Breast epithelium (tissue), 4 donors: Measurements from ENCODE around the gene MYO1E. TPM values are rescaled to one million over a fixed set of nuclear protein-coding genes. Genes with fewer than 3 reads are reported as not detected.

Source experiments
- DNase-seq, 2 donors: peaks; one replicate each; pipeline ENCODE4 v3.0.0-alpha.2; 2019; ENCODE audit warnings: low spot score in 2 of 2
- H3K27ac ChIP-seq, 2 donors: fragments of 200-600 bp; sonication (generic) in 1 of 2; one replicate each; pipeline ENCODE4 v1.5.1; 2016 to 2019; ENCODE audit warnings: mild to moderate bottlenecking in 1 of 2
- H3K27me3 ChIP-seq, 2 donors: fragments of 200-600 bp; sonication (generic) in 1 of 2; one replicate each; pipeline versions ENCODE4 v1.5.1 to v1.6.0; 2017 to 2019; ENCODE audit warnings: control low read depth in 1 of 2, mild to moderate bottlenecking in 1 of 2
- H3K36me3 ChIP-seq: fragments of 200-600 bp; one replicate; pipeline ENCODE4 v1.5.1; 2019
- H3K4me1 ChIP-seq, 2 donors: fragments of 200-600 bp; sonication (generic); one replicate each; pipeline ENCODE4 v1.5.1; 2016 to 2019; ENCODE audit warnings: control low read depth in 1 of 2
- H3K4me3 ChIP-seq, 3 donors: fragments of 200-600 bp; sonication (generic); 1 replicate in 2 of 3; 2 replicates in 1 of 3; pipeline ENCODE4 v1.5.1; 2016 to 2019; ENCODE audit warnings: mild to moderate bottlenecking in 3 of 3, moderate library complexity in 2 of 3
- H3K9me3 ChIP-seq, 2 donors: fragments of 200-600 bp; sonication (generic) in 1 of 2; one replicate each; pipeline ENCODE4 v1.5.1; 2016 to 2019; ENCODE audit warnings: control low read depth in 1 of 2
- POLR2A ChIP-seq: fragments of 450-650 bp; IDR thresholded peaks from one replicate; pipeline ENCODE4 v1.6.1; 2016; ENCODE audit warnings: antibody characterized with exemption, mild to moderate bottlenecking, moderate library complexity
- POLR2AphosphoS5 ChIP-seq, 3 donors: sonication (generic); formaldehyde crosslinking; IDR thresholded peaks; one replicate each; pipeline ENCODE4 v1.6.1; 2017; ENCODE audit warnings: antibody characterized with exemption in 3 of 3
- intact Hi-C: fragments of 100-400 bp; cut with DNase I; formaldehyde crosslinking; loops from one replicate; pipeline ENCODE4 v1.15.1; 2023; ENCODE audit warnings: low total_unique reads
- total RNA-seq, 3 donors: library from RNA; depleted of rRNA; stranded (reverse); fragments of >200 nt; gene quantifications; one replicate each; pipeline ENCODE4 v1.1.0, GENCODE V29; 2016
- TF ChIP-seq, protein P1 (sequence below), 3 donors: fragments of 450-650 bp; IDR thresholded peaks; one replicate each; pipeline ENCODE4 v1.5.1; 2016 to 2017; ENCODE audit warnings: antibody characterized with exemption in 3 of 3, mild to moderate bottlenecking in 3 of 3, moderate library complexity in 3 of 3

The MYO1E gene
- total RNA-seq, 3 donors from 2014 or later = 51.5 to 76.1 (median 68.6) TPM

DNA sequence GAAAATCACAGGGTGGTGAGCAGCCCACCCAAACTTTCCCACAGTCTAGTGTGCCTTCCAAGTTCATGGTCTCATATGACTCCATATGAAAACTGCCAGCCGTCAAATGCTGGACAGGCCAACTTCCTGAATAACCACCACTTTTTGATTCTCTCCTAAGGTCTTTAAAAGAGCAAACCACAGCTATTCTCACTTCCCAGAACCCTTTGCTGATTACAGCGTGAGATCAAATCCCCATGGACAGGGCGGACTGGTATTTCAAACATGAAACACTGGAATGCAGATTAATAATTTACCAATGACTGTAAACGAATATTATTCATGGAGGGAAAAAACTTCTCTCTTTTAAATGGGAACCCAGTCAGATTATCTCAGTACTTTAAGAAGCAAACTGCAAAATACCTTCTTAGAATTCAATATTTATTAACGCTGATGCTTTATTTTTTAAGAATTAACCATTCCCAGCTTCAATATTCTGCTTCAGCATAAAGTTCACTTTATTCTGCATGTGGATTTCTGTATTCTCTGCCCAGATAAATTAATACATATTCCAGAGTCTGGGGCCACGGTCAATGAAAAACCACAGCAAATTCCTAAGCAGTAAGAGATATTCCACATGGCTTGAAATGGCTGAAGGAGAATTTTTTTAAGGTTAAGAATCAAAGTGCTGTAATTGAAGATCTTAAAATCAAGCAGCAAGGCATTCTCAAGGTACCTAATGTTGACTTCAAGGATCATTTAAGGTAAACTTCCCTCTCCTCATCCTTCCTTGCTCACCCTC, 42.9 kb downstream of the MYO1E start:
- no peak overlapping the region for H3K4me3 ChIP-seq
- peak overlapping the region in 1 of 2 donors; percentile 20 for H3K27ac ChIP-seq
- no peaks in the 10 kb centered on the region for H3K4me1 ChIP-seq
- intact Hi-C loops = no loop called here
- DNase-seq = no peak
- no peaks in the 10 kb centered on the region for H3K9me3 ChIP-seq
- no peaks in the 10 kb centered on the region for H3K27me3 ChIP-seq
- TF ChIP-seq POLR2A (no peak), POLR2AphosphoS5 (IDR thresholded peaks at IDR 0.05) (no peak)
- TF ChIP-seq, protein P1, sequence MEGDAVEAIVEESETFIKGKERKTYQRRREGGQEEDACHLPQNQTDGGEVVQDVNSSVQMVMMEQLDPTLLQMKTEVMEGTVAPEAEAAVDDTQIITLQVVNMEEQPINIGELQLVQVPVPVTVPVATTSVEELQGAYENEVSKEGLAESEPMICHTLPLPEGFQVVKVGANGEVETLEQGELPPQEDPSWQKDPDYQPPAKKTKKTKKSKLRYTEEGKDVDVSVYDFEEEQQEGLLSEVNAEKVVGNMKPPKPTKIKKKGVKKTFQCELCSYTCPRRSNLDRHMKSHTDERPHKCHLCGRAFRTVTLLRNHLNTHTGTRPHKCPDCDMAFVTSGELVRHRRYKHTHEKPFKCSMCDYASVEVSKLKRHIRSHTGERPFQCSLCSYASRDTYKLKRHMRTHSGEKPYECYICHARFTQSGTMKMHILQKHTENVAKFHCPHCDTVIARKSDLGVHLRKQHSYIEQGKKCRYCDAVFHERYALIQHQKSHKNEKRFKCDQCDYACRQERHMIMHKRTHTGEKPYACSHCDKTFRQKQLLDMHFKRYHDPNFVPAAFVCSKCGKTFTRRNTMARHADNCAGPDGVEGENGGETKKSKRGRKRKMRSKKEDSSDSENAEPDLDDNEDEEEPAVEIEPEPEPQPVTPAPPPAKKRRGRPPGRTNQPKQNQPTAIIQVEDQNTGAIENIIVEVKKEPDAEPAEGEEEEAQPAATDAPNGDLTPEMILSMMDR (IDR thresholded peaks at IDR 0.05) = no peak
- no peaks in the 10 kb centered on the region for H3K36me3 ChIP-seq

DNA sequence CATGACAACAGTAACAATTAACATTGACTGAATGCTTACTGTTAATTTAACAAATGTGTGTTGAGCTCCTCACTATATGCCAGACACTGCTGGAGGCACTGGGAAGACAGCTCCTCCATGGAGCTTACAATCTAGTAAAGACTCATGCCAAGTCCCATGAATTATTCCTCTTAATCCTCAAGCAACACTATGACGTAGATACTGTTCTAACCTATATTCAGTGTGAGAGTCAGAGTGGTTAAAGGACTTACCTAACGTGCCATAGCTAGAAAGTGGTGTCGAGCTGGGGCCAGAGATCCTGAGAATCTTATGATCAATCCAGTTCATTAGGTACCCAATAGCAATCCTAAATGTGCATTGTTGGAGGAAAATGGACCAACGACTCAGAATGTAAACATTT, 43.6 kb downstream of the MYO1E start:
- intact Hi-C loops = no loop called here
- Histone ChIP-seq H3K36me3 (no peaks in the 10 kb centered on the region), H3K4me3 (no peak overlapping the region), H3K9me3 (no peaks in the 10 kb centered on the region), H3K4me1 (no peaks in the 10 kb centered on the region), H3K27me3 (no peaks in the 10 kb centered on the region), H3K27ac (peak overlapping the region in 1 of 2 donors; percentile 20)
- DNase-seq = no peak
- TF ChIP-seq POLR2A (no peak), POLR2AphosphoS5 (IDR thresholded peaks at IDR 0.05) (no peak)
- TF ChIP-seq, protein P1 (IDR thresholded peaks at IDR 0.05) = no peak

DNA sequence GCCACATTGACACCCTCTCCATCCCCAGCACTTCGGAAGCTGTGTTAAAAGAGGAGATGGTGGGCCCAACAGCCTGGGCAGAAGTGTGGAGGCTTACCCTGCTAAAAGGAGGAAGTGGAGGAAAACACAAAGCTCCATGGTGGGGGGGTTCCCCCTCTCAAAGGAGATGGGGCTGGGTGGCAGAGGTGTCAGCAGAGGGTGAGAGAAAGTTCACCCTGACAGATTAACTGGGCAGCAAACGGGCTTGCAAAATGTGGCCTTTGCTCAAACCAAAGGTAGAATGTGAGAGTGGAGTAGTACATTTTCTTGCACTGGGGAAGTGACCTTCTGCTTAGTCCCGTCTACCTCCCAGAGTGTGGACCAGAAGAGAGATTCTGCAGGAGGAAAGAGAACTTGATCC, 44.7 kb downstream of the MYO1E start:
- TF ChIP-seq, protein P1 (IDR thresholded peaks at IDR 0.05) = no peak
- H3K4me3 ChIP-seq = no peak overlapping the region
- no peaks in the 10 kb centered on the region for H3K9me3 ChIP-seq
- H3K4me1 ChIP-seq = no peaks in the 10 kb centered on the region
- intact Hi-C loops = no loop called here
- no peak overlapping the region for H3K27ac ChIP-seq
- DNase-seq = no peak
- no peaks in the 10 kb centered on the region for H3K36me3 ChIP-seq
- no peaks in the 10 kb centered on the region for H3K27me3 ChIP-seq

DNA sequence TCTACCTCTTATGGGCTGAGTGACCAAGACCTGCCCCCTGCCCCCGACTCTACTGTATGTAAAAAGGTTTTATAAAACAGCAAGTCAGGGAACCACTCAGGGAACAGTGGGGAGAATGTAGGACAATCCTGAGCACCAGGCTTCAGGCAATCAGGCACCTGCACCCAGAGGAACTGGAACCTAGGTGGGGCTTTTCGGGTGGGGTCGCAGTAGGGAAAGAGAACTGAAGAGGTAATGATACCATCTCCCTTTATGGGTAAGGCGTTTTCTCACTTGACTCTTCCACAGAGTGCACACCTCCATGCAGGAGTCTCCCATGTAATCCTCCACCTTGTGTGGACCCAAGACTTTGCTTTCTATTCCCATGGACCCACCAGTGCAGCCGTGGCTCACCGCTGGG, 45.8 kb downstream of the MYO1E start:
- no peaks in the 10 kb centered on the region for H3K9me3 ChIP-seq
- intact Hi-C loops = no loop called here
- no peaks in the 10 kb centered on the region for H3K36me3 ChIP-seq
- H3K4me1 ChIP-seq = no peaks in the 10 kb centered on the region
- no peak for DNase-seq
- no peak overlapping the region for H3K4me3 ChIP-seq
- no peak overlapping the region for H3K27ac ChIP-seq
- no peaks in the 10 kb centered on the region for H3K27me3 ChIP-seq
- TF ChIP-seq, protein P1 (IDR thresholded peaks at IDR 0.05) = no peak
- TF ChIP-seq POLR2A = no peak
- no peak for TF ChIP-seq POLR2AphosphoS5 (IDR thresholded peaks at IDR 0.05)

DNA sequence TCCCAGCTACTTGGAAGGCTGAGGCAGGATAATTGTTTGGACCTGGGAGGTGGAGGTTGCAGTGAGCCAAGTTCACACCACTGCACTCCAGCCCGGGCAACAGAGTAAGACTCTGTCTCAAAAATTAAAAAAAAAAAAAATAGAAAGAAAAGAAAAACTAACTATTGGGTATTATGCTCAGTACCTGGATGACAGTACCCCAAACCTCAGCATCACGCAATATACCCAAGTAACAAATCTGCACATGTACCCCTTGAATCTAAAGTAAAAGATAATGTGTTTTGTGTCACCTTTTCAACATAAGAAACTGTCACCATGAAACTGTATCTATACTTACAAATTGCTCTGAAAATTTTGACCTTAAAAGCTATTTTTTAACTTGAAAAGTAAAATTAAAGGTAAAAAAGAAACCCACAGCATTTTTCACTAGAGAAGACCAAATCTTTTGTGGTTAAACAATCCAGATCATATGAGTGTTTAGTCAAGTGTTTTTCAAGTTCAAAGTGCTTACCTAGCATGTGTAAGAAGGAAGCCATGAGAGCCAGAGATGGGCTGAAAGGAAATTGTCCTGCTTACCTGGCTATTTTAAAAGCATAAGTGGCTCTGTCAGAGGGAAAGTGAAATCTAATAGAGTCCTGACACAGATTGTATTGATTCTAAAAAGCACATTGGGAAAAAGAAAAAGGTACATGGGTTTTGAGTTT, 50.5 kb downstream of the MYO1E start:
- TF ChIP-seq, protein P1 (IDR thresholded peaks at IDR 0.05) = no peak
- no peak for TF ChIP-seq POLR2A
- TF ChIP-seq POLR2AphosphoS5 (IDR thresholded peaks at IDR 0.05) = no peak
- Histone ChIP-seq H3K27me3 (no peaks in the 10 kb centered on the region), H3K36me3 (no peaks in the 10 kb centered on the region), H3K4me1 (no peaks in the 10 kb centered on the region), H3K27ac (no peak overlapping the region), H3K4me3 (no peak overlapping the region), H3K9me3 (no peaks in the 10 kb centered on the region)
- intact Hi-C loops = no loop called here
- no peak for DNase-seq
